Cardiac muscle cell (in vitro differentiated cells and primary cell): ENCODE results near the gene SETBP1. TPM values are rescaled to one million over a fixed set of nuclear protein-coding genes. Genes with fewer than 3 reads are reported as not detected.

Source experiments
- DNase-seq, 2 donors: peaks; one replicate each; pipeline versions ENCODE4 v3.0.0 to v3.0.0-alpha.2; 2010 to 2017; ENCODE audit warnings: low read depth in 1 of 2, low spot score in 1 of 2
- H3K27ac ChIP-seq: fragments of 200-600 bp; sonication (generic); 2 replicates; pipeline ENCODE4 v1.5.1; 2016
- H3K27me3 ChIP-seq: fragments of 200-600 bp; sonication (generic); 2 replicates; pipeline ENCODE4 v1.6.0; 2016; ENCODE audit warnings: control low read depth
- H3K36me3 ChIP-seq: fragments of 200-600 bp; sonication (generic); 2 replicates; pipeline ENCODE4 v1.5.1; 2016; ENCODE audit warnings: control low read depth
- H3K4me1 ChIP-seq: fragments of 200-600 bp; sonication (generic); 2 replicates; pipeline ENCODE4 v1.8.1; 2017; ENCODE audit warnings: low read depth, mild to moderate bottlenecking, mixed run types
- H3K4me3 ChIP-seq: fragments of 200-600 bp; sonication (generic); 2 replicates; pipeline ENCODE4 v1.5.1; 2016; ENCODE audit warnings: mild to moderate bottlenecking
- H3K9me3 ChIP-seq: fragments of 200-600 bp; sonication (generic); 2 replicates; pipeline ENCODE4 v1.5.1; 2017; ENCODE audit warnings: low read depth, mild to moderate bottlenecking, control low read depth
- CTCF ChIP-seq: IDR thresholded peaks from 2 replicates; pipeline ENCODE4 v1.5.1; 2012; ENCODE audit warnings: low read depth, mild to moderate bottlenecking, low read length
- polyA plus RNA-seq: library from polyadenylated mRNA; unstranded; fragments of >200 nt; fragmentation: Nextera tagmentation; extraction: Ambion mirVana; gene quantifications from 2 replicates; pipeline ENCODE4 v1.2.1, GENCODE V29; 2016
- total RNA-seq: library from RNA; depleted of rRNA; stranded (reverse); fragments of >200 nt; gene quantifications from 2 replicates; pipeline ENCODE4 v1.2.3, GENCODE V29; 2016

The SETBP1 gene
- total and polyA plus RNA-seq, 2 experiments from 2014 or later = 6.3 to 30.6 TPM

DNA sequence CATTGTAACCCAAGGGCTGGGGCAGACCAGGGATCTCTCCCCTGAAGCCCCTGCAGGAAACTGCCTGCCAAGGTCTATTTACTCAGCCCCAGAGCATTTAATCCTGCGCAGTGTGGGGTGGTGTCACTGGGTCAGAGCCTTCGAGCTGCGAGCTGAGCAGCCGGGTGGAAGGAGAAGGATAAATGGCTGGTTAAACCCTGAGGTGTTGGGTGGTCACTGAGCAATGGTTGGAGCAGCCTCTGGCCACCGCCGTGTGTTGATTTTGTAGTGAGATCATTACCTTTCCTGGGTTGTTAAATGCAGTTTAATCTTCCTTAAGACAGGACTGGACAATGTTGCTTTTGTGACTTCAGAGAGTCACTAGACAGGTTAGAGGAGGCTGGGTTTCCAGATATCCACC lies 98.1 kb downstream of the SETBP1 start:
- no peak for DNase-seq
- no peak for TF ChIP-seq CTCF
- H3K36me3 ChIP-seq = no peaks in the 10 kb centered on the region
- peaks cover 37% of the 10 kb centered on the region for H3K4me1 ChIP-seq
- no peaks in the 10 kb centered on the region for H3K27me3 ChIP-seq
- H3K9me3 ChIP-seq = no peaks in the 10 kb centered on the region
- peak overlapping the region; percentile 56 for H3K27ac ChIP-seq
- no peak overlapping the region for H3K4me3 ChIP-seq

DNA sequence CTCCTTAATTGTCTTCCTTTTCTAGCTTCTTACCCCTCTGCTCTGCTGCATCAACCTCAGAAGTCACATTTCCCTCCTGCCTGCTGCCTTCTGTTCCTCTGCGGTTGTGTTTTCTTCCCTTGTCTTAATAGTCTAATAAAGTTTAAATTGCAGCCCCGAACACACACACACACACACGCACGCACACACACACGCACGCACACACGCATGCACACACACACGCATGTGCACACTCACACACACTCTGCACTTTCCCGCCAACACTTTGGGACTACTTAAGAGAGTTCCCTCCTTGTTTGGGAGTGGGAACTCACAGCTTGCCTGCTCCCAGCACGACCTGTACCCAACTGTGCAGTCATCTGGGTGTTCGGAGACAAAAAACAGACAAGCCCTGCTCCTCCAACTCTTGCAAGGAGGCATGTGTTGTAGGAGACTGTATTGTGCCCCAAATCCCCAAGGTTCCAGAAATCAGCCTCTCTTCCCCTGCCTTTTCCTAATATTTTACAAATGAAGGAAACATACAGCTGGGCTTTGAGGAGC lies 99.1 kb downstream of the SETBP1 start:
- DNase-seq = peak in 1 of 2 donors; percentile 49
- no peak for TF ChIP-seq CTCF
- Histone ChIP-seq H3K27me3 (no peaks in the 10 kb centered on the region), H3K9me3 (no peaks in the 10 kb centered on the region), H3K4me3 (no peak overlapping the region), H3K27ac (peak overlapping the region; percentile 56), H3K4me1 (peaks cover 37% of the 10 kb centered on the region), H3K36me3 (no peaks in the 10 kb centered on the region)

GRCh38 chr18:44781886-44782285 lies 101.2 kb downstream of the SETBP1 start:
- TF ChIP-seq CTCF = no peak
- H3K4me3 ChIP-seq = no peak overlapping the region
- no peaks in the 10 kb centered on the region for H3K9me3 ChIP-seq
- no peaks in the 10 kb centered on the region for H3K36me3 ChIP-seq
- no peaks in the 10 kb centered on the region for H3K27me3 ChIP-seq
- peak; percentile 41 to 84 for DNase-seq
- peaks cover 44% of the 10 kb centered on the region for H3K4me1 ChIP-seq
- peak overlapping the region; percentile 55 for H3K27ac ChIP-seq

GRCh38 chr18:44782617-44783016 lies 101.9 kb downstream of the SETBP1 start:
- no peak for TF ChIP-seq CTCF
- no peak overlapping the region for H3K27ac ChIP-seq
- H3K4me1 ChIP-seq = peaks cover 46% of the 10 kb centered on the region
- no peak overlapping the region for H3K4me3 ChIP-seq
- no peak for DNase-seq
- no peaks in the 10 kb centered on the region for H3K36me3 ChIP-seq
- H3K9me3 ChIP-seq = no peaks in the 10 kb centered on the region
- H3K27me3 ChIP-seq = no peaks in the 10 kb centered on the region

DNA sequence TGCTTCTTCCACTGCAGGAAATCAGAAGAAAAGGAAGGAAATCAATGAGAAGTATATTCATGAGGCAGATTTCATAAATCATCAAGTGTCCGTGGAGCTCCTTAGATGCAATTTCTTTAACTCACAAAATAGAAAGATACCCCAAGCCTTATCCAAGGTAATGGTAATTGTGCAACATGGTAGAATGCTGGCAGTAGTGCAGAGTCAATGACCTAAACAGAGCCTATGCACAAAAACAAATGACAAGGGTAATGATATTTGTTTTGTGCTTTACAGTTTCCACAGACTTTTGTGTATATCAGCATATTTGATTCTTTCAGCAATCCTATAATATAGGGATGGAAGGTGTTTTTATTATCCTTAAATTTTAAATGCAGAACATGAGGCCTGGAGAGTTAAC lies 102.7 kb downstream of the SETBP1 start:
- no peaks in the 10 kb centered on the region for H3K27me3 ChIP-seq
- no peaks in the 10 kb centered on the region for H3K36me3 ChIP-seq
- no peak overlapping the region for H3K4me3 ChIP-seq
- no peaks in the 10 kb centered on the region for H3K9me3 ChIP-seq
- H3K27ac ChIP-seq = no peak overlapping the region
- no peak for TF ChIP-seq CTCF
- peaks cover 46% of the 10 kb centered on the region for H3K4me1 ChIP-seq
- no peak for DNase-seq
